ENCODE data around the gene IFI6.
"Not testable (repeated sequence)": the region's sequence is repeated elsewhere in the genome, so short reads cannot be mapped to it uniquely, and the experiment has no call there.

Gene IFI6

DNA sequence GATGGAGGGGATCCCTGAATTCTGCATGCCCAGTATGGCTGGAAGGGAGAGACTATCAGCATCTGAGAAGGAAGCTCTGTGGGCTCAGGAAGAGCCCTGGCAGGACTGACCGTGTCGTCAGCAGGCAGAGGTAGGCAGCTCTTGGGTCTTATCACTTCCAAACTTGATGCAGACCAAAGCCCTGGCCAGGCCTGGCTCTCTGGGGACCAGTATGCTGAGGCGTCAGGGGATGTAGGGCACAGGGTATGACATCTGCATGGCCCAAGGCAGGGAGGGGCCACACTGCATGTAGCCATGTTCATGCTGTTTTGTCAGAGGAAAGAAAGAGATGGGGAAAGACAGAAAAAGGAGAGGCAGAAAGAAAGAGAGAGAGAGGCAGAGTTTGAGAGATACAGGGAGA lies 43.3 kb downstream of the IFI6 start:
- no peak for DNase-seq (ENCODE audit: low read depth)

DNA sequence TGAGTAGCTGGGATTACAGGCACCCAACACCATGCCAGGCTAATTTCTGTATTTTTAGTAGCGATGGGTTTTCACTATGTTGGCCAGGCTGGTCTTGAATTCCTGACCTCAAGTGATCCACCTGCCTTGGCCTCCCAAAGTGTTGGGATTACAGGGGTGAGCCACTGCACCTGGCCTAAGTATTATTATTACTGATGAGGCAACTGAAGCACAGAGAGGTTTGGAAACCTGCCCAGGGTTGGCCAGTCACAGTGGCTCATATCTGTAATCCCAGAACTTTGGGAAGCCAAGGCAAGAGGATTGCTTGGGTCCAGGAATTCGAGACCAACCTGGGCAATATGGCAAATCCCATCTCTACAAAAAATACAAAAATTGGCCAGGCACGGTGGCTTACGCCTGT lies 44.3 kb downstream of the IFI6 start:
- DNase-seq (ENCODE audit: low read depth) = not testable (repeated sequence)

DNA sequence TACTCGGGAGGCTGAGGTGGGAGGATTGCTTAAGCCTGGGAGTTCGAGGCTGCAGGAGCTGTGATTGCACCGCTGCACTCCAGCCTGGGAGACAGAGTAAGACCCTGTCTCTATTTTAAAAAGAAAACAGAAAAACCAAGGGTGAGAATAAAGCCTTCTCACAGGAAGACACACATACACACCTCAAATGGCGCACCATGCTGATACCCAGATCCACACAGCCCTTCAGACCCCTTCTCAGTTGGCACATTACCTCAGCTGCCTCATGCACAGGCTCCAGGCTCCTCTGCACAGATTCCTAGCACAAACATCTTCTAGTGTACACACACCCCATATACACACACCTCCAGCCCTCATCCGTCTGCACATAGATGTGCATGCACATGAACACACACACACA lies 44.9 kb downstream of the IFI6 start:
- no peak for DNase-seq (ENCODE audit: low read depth)

DNA sequence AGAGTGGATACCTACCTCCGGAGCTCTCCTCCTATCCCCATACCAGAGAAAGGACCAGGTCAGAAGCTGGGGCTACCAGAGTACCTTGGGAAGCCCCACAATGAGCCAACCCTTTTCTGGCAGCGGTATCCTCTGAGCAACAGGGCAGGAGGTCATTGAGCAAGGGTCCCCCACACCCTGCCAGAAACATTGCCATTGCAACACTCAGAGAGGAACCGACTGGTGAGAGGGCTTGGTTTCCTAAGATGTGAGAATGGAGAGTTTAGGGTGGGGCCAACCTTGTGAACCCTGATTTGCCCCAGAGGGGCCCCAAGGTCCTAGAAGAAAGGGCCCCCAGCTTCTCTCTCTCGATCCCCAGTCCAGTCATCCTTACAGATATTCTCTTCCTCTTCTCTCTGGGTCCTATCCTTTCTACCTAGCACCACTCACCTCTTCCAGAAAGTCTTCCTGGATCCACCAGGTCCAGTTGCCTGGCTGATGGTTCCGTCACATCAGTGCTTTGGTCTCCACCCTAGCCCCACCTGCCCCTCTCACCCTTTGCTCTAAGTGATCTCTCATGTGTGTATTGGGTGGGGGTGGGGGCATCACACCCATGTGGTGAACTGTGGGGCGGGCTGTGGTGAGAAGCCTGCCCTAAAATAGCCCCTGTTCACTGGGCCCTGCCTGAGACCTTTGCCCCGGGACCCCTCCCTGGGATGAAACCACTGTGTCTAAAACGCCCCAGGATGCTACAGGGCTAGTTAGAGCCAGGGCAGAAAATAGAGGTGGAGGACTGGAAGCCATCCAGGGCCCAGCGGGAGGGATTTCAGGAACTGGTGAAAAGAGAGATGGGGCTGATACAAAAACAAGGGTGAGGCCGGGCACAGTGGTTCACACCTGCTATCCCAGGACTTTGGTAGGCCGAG lies 45.7 kb downstream of the IFI6 start:
- DNase-seq (ENCODE audit: low read depth) = no peak

DNA sequence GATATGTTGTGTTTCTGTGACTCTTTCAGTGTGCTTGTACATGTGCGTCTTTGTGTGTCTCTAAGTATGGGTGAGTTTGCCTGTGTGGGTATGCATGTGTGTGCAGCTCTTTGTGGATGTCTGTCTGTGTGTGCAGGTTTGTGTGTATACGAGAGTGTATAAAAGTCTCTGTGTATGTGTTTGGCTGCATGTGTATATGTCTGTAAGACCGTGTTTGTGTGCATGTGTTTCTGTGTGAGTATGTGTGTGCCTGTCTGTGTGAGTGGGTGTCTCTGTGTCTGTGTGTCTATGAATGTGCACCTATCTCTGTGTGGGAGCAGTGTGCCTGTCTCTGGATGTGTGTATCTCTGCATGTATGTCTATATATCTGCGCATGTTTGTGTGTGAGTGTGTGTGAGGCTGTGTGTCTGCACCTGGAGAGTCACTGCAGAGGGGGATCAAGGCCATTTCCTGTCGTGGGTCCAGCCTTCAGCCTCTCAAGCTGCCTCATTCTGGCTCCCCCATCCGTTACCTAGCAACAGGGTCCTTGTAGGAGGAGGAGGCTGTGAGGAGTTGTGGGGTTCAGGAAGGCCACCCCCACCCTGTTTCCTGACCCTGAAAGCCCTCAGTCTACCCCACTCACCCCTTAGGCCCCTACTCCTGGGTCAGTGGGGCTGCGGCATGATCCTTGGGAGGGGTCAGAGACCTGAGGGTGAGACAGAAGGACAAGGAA lies 47.4 kb downstream of the IFI6 start:
- DNase-seq (ENCODE audit: low read depth) = no peak

DNA sequence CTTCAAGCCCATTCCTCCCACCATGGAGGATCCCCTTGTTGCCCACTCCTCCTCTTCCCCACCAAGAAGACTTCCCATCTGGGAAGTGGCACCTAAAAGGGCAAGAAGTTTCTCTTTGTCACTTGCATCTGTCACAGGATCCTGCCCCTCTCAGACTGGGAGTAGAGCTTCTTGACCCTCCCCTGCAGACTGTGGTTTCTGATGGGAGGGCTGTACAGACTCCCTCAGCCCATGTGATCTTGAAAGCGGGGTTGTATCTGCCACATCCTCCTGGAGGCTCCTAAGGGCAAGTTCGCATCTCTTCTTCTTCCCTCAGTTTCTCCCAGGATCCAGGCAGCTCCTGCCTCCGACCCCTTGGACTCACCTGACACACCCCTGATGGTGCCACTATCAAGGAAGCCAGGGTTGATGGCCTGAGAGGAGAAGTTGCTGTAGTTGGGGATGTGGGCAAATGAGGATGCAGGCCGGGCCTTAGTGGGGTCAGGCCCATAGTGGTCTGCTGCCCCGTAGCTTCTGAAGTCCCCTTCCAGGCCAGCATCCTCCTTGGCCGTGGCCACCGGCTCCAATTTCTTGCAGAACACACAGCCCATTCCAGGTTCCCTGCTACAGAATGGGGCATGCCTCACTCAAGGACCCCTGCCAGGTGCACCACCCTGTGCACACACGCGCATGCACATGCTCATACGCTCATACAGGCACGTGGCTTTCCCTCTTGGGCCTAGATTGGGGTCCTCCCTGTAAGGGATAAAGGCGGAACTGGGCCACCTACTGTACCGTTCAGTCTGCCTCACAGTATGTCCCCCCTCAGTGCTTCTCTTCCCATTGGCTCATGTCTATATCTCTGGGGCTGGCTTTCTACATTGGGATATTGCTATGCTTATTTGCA lies 48.4 kb downstream of the IFI6 start:
- no peak for DNase-seq (ENCODE audit: low read depth)

DNA sequence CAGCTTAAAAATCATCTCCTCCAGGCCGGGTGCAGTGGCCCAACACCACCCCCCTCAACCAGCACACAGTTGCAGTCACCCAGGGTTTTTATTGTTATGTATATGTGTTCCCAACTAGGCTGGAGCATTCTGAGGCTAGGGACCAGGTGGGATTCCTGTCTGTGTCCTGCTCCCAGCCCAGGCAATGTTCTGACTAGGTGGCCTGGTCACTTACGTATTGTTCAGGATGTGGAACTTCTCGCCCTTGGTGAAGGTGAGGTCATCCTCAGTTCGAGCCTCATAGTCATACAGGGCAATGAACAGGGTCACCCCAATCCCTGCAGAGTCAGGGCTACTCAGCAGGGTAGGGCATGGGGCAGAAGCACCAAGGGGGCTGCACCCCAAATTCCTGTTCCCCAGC lies 49.2 kb downstream of the IFI6 start:
- DNase-seq (ENCODE audit: low read depth) = no peak

DNA sequence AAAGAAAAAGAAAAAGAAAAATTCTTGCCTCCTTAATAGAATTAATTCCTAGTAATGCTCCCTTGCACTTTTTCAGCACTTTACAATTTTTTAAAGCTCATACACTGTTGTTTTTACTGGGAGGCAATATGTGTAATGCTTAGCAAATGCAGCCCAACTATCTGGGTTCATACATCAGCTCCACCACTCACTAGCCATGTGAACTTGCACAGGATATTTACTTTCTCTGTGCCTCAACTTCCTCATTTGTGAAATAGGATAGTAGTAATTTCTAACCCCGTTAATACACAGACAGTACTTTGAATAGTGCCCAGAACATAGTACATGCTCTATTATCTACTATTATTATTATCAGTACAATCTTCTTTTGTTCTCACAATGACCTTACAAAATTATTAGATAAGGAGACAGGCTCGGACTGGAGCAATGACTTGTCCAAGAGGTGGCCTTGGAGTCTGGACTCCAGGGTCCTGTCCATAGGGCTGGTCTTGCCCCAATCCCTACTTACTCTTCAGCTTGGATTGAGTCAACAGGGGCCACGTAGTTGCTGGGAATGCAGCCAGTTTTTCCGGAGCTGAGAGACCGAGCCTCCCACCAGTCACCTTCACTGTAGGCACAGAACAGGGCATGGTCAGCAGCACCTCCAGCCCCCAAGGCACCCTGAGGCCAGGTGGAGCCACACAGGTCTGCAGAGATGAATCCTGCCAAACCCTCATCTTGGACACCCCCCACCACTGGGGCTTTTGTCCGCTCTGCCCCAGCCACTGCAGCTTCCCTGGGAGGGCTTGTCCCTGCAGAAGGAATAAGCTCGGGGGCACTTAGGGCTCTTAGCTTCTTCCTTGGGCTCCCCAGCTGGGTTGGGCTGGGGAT lies 50.7 kb downstream of the IFI6 start:
- DNase-seq (ENCODE audit: low read depth) = no peak

DNA sequence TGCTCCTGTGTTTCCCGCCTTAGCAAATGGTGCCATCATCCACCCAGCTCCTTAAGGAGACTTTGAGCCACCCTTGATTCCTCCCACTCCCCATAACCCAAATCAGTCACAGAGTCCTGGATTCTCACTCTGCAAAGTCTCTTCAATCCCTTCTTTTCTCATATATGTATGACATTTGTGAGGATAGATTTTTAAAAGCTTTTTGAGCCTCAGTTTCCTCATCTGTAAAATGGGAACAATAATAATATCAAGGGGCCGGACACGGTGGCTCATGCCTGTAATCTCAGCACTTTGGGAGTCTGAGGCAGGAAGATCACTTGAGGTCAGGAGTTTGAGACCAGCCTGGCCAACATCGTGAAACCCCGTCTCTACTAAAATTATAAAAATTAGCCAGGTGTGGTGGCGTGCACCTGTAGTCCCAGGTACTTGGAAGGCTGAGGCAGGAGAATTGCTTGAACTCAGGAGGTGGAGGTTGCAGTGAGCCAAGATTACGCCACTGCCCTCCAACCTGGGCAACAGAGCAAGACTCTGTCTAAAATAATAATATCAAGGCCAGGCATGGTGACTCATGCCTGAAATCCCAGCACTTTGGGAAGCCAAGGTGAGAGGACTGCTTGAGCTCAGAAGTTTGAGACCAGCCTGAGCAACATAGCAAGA lies 52.1 kb downstream of the IFI6 start:
- not testable (repeated sequence) for DNase-seq (ENCODE audit: low read depth)

DNA sequence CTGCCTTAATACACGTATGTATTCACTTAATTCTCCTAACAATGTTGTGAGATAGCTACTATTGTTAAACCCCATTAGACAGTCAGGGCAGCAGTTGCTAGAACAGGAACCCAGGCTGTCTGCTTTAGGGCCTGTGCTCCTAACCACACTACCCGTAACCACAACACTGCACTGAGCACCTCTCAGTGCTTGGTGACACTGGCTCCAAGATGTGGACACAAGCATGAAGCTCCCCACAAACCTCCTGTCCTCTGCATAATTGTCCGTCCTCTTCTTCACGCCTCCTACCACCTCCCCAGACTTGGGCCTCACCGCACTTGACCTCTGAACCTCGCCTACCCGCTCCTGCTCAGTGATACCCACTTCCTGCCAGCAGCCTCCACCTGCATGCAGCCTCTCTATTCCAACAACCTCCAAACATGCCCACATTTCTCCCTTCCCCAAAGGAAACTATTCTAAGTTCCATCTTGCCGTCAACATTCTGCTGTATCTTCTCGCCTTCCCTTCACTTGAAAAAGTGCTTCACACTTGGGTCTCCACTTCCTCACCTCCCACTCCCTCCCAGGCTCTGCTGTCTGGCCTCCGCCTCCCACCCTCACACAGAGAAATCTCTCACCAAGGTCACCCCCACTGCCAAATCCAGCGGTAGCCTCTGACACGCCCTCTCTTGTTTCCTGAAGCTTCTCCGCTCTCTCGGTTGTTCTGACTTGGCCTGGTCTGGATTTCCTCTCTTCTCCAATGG lies 53.5 kb downstream of the IFI6 start:
- DNase-seq (ENCODE audit: low read depth) = no peak

DNA sequence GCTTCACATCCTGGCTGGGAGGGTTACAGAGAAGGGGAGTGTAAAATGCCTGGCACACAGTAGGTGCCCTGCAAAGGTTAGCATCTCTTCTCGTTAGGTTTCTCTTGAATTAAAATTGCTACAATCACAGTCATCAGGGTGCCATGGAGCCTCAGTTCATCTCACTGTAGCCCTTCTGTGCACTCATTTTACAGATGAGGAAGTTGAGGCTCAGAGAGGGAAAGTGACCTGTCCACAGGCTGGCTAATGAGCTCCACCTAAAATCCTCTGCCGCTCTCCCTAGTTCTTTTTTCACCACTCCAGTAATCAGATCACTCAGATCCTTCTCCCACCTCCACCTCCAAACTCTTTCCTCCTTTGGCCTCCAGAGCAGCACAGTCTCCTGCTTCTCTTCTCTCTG lies 54.6 kb downstream of the IFI6 start:
- DNase-seq (ENCODE audit: low read depth) = no peak

DNA sequence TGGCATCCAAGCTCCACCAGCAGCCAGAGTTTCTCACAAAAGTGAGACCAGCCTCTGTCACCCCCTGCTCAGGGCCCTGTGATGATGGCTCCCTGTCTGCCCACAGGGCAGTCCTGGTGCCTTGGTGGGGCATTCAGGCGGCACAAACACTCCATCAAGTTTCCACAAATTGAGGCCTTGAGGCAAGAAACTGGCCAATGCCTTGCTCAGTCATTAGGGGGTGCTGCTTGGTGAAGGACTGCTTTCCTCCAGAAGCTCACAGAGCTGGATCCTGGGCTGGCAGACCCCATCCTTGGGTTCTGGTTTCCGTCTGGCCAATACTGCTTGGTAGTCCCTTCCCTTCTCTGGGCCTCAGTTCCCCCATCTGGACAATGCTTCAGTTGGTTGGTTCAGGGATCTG lies 55.6 kb downstream of the IFI6 start:
- DNase-seq (ENCODE audit: low read depth) = no peak

Data from activated T-helper 1 cell treated with Interleukin-2 at 50 U/mL for 16 hours (primary cell).